Smooth muscle cell of the brain vasculature (primary cell): ENCODE data around the gene FAM240B.

Experiments used
- DNase-seq: peaks from one replicate; pipeline ENCODE4 v3.0.0-alpha.2; 2012; ENCODE audit warnings: low read depth, low spot score

FAM240B gene

GRCh38 chr9:38670542-38671371, 49.2 kb downstream of the FAM240B start:
- DNase-seq, result no peak

- DNase-seq, result no peak
Observed at GRCh38 chr9:38668791-38669466, 51.0 kb downstream of the FAM240B start.

GRCh38 chr9:38662763-38663593, 57.0 kb downstream of the FAM240B start:
- peak; percentile 66 for DNase-seq

- no peak for DNase-seq
Observed at GRCh38 chr9:38659538-38659937, 60.4 kb downstream of the FAM240B start.

- DNase-seq, result no peak
Observed at GRCh38 chr9:38656896-38657295, 63.0 kb downstream of the FAM240B start.

- DNase-seq, result no peak
Observed at GRCh38 chr9:38652486-38652885, 67.4 kb downstream of the FAM240B start.

GRCh38 chr9:38652044-38652443, 67.9 kb downstream of the FAM240B start:
- no peak for DNase-seq

- DNase-seq, result no peak
Observed at GRCh38 chr9:38651400-38652042, 68.4 kb downstream of the FAM240B start.

- DNase-seq, result no peak
Observed at GRCh38 chr9:38650564-38650963, 69.4 kb downstream of the FAM240B start.

- DNase-seq, result no peak
Observed at GRCh38 chr9:38649731-38650363, 70.1 kb downstream of the FAM240B start.

GRCh38 chr9:38644601-38645000, 75.3 kb downstream of the FAM240B start:
- no peak for DNase-seq
